ENCODE results near the gene C10orf95.

Gene C10orf95

DNA sequence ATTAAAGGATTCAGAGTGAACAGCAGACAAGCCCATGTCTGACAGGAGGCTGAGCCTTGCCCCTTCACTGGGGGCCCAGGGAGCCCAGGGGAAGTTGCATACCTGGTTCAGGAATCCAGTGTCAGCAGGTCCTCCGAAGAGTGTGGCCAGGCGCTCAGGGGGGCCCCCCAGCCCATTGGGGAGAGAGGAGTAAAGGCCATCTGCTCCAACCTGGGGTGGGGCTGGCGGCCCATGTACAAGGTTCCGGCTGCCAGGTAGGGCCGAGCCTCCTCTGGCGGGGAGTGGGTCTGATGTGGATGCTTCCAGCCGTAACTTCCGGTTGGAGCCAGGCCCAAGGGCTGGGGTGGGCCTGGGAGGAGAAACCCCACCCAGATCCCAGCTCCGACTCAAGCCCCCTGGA is 35.1 kb downstream of the C10orf95 start:
- DNase-seq (ENCODE audit: low read depth in 2 of 2) = no peak

- no peak for DNase-seq (ENCODE audit: low read depth in 2 of 2)
Observed at GRCh38 chr10:102414749-102415148, 36.6 kb downstream of the C10orf95 start.

DNA sequence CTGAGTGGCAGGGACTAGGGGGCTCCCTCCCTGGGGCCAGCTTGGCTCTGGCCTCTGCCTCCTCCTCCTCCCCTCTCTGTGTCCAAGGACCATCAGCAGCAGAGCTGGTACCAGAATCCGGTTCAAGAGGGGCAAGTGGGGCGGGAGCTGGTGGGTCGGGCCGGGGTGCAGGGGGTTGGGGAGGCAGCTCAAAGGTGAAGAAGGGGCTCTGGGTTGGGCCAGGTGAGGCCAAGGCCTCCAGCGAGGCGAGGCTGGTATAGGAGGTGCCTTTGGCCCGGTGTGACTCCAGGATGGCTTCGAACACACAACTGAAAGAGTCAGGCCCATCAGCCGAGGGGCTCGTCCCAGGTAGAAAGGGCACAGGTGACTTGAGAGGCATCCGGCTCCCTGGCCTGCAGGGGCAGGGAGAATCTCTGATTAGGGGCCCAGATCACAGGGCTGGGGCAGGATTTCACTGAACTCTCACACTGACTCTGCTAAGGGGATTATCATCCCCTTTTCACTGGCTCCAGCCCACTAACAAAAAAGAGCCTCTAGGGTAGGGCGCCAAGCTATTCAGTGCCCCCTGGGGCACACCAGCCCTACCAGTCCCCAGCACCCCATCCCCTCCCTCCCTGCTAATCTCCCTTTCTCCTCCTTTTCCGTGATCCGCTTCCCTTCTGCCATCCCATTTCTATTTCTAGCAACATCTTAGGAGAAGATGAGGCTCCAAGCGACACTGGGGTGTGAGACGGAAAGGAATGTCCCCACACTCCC is 37.4 kb downstream of the C10orf95 start:
- no peak for DNase-seq (ENCODE audit: low read depth in 2 of 2)

DNA sequence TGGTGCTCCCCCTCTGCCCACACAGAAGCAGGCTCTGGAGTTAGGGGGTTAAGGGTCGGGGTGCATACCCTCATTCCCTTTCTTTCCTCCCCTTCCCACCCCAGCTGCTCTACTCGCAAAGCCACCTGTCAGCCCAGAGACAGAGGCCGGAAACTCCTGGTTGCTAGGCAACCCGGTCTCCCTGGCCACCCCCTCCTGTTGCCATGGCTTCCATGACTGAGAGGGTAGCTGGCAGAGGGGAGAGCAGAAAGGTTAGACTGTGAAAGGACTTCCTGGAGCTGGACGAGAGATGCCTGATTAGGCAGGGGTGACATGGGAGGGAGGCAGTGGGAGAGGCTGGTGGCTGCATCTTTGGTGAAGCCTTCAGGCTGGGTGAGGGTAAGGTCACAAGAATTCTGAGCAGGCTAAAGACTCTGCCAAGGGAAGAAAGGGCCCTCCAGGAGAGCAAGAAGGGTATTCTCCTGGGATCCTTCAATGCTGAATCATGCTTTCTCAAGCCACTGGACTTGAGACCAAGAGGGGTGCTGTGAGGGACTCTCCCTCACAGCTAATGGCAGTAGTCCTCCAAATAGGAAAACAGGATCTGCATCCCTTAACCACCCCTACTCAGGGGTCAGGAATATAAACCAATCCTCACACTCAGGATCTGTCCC is 38.2 kb downstream of the C10orf95 start:
- no peak for DNase-seq (ENCODE audit: low read depth in 2 of 2)

- DNase-seq (ENCODE audit: low read depth in 2 of 2) = no peak
Observed at GRCh38 chr10:102412293-102412692, 39.0 kb downstream of the C10orf95 start.

GRCh38 chr10:102411341-102412255 is 39.7 kb downstream of the C10orf95 start:
- DNase-seq (ENCODE audit: low read depth in 2 of 2) = no peak

- peak in 1 of 2 donors; percentile 53 for DNase-seq (ENCODE audit: low read depth in 2 of 2)
Observed at GRCh38 chr10:102410429-102411073, 40.8 kb downstream of the C10orf95 start.

DNA sequence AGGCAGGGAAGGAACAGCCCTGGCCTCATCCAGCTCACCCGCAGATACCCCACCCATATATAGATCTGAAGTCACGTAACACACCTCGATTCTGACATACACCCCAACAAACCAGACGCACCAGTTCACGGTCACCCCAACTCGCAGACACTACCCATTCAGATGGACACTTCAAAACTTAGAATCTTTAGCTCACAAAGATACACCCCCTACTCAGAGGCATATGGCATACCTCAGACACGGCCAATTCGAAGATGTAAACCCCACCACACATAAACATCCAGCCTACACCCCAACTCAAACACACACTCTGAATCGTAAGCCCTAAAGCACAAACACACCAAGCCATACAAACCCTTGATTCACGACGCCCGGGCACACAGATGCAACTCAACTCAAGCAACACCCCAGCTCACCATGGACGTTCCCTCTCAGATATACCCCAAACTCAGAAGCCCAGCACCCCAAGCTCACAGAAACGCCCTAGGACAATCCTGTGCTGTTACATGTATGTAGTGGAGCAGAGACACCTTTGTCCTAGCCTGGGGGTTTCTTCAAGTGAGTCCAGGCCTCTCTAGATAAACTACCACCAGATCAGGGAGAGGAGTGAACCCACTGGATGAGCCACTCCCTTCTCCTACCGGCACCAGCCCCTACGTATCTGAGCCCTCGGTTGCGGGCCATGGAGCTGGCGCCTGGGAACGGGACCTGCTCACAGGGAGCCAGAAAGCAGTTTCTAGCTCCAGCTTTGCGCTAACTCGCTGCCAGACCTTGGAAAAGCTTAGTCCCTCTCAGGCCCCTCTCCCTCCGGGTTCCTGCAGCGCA is 41.5 kb downstream of the C10orf95 start:
- DNase-seq (ENCODE audit: low read depth in 2 of 2) = no peak

GRCh38 chr10:102408728-102409603 is 42.4 kb downstream of the C10orf95 start:
- DNase-seq (ENCODE audit: low read depth in 2 of 2) = peak; percentile 67 to 72

GRCh38 chr10:102408131-102408727 is 43.1 kb downstream of the C10orf95 start:
- no peak for DNase-seq (ENCODE audit: low read depth in 2 of 2)

DNA sequence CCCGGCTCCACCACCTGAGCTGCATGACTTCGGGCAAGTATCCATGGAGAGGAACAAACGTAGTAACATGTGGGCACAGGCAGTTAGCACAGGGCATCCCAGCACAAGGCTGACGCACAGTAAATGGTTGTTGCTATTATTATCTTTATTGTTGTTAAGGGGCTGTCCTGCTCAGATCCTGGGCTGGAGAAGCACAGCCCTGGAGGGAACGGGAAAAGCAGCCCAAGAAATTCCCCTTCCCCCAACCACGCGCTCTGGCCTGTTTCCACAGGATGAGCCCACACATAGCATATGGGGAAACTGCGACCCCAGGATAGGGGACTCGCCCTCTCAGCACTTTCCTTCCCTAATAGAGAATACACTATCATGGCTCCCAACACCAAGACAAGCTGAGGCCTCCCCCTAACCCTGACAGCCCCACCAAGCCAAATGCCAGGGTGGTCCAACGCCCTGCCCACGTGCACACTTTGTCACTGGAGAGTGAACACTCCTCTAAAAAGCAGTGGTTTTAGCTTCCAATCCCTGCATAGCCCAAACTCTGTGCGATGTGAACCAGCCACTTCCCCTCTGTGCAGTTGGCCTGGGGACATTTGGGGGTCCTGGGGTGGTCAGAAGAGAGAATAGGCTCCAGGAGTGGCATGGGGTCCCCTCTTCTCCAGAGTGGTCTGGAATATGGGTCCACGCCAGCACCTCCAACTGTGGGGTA is 43.8 kb downstream of the C10orf95 start:
- no peak for DNase-seq (ENCODE audit: low read depth in 2 of 2)

DNA sequence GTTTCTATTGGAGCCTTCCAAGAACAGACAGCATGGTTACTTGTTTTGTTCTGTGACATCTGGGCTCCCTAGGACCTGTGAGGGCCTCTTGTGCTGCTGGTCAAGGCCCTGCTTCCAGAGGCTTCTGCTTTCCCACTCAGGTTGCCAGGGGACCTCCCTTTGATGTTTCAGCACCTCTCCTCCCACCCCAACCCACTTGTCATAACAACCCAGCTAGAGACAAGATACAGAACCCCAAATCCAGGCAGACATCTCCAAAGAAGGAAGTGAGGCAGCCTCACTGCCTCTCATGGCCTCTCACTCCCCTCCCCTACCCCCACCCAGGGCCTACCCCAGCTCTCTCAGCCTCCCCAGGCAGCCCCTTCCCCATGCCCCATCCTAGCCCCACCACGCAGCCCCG is 44.5 kb downstream of the C10orf95 start:
- no peak for DNase-seq (ENCODE audit: low read depth in 2 of 2)

- no peak for DNase-seq (ENCODE audit: low read depth in 2 of 2)
Observed at GRCh38 chr10:102405632-102406031, 45.7 kb downstream of the C10orf95 start.

DNA sequence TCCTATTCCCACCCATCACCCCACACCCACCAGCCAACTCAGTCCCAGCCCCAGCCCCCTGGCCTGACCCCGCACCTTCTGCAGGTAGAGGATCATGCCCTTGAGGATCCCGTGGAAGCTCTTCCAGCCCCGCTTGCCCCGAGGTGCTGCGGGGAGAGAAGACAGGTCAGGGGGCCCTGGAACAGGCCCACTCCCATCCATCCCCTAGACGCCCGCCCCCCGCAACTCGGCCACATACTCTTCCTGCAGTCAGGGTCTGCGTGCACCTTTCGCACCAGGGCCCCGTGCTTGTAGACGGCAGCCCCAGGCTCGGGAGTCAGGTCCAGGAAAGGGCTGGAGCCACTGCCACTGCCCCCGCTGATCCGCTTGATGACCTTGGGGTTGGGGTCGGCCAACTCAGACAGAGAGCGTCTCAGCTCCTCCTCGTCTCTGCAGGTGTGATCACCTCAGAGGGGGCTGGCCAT is 46.2 kb downstream of the C10orf95 start:
- no peak for DNase-seq (ENCODE audit: low read depth in 2 of 2)

GRCh38 chr10:102404361-102405107 is 46.8 kb downstream of the C10orf95 start:
- no peak for DNase-seq (ENCODE audit: low read depth in 2 of 2)

DNA sequence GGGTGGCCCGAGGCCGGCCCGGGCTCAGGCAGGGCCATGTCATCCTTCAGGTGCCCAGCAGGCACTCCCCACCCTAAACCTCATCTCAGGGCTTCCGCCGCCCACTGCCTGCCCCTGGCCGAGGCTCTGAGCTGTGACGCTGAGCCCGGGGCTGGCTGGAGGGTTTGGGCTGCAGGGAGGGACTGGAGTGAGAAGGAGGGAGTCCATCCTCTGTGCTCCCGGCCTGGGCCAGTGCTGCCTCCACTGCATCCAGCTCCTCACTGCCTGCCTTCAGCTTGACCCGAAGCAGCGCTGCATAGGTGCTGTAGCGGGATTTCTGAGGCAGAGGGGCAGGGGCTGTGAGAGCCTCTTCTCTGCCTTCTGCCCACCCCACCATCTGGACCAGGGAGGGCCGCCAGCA is 48.2 kb downstream of the C10orf95 start:
- no peak for DNase-seq (ENCODE audit: low read depth in 2 of 2)

DNA sequence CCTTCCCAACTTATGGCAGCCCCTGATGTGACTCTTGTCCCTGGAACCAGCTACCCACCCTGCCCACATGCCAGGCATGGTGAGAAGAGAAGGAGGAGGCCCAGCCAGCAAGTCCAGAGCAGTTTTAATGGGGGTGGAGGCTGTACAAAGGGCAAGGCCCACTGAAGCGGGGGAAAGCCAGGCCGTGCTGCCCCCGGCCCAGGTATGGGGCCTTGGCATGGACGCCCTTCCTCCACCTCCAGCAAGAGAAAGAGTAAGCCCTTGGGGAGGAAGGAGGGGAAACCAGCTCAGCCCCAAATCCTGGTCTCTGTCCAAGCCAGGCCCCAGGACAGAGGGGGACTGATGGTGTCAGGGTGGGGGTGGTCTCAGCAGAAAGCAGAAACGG is 48.8 kb downstream of the C10orf95 start:
- no peak for DNase-seq (ENCODE audit: low read depth in 2 of 2)
